ENCODE data around the gene STRIT1. TPM values are rescaled to one million over a fixed set of nuclear protein-coding genes. Genes with fewer than 3 reads are reported as not detected.

STRIT1 gene
- total and polyA plus RNA-seq, 10 of the 15 experiments (the other 5 are each of a cell fraction or from before 2014, with no cell fraction given): not detected

- no peak for TF ChIP-seq POU2F2 (IDR thresholded peaks at IDR 0.05; ENCODE audit: borderline replicate concordance, low read depth, low read length)
- peak; percentile 66 for TF ChIP-seq RUNX3 (IDR thresholded peaks at IDR 0.05; ENCODE audit: low read length)
- H3K9me3 ChIP-seq (replicated peaks; ENCODE audit: control insufficient read depth, insufficient read depth, low read length): no peaks in the 10 kb centered on the region
- FAIRE-seq (peak; percentile 98), ATAC-seq (peak; percentile 90), DNase-seq (ENCODE audit: low read depth, low spot score) (peak; percentile 56)
- in situ Hi-C loops (cut with MboI): no loop called here
- ChIA-PET RAD21 (ENCODE audit: unreplicated experiment) (interaction anchor here (1.3 kb wide), 1 partner anchor 367 kb away, joined by 3 read pairs; no protein-coding TSS in a partner anchor), CTCF (interaction anchor here (1.4 kb wide), 1 partner anchor 12 kb away, joined by 4 read pairs; no protein-coding TSS in a partner anchor), POLR2A (no interaction called here), SMC1A (ENCODE audit: uncharacterized antibody, unreplicated experiment) (no interaction called here)
- H3K36me3 ChIP-seq (ENCODE audit: control insufficient read depth in 2 of 2, insufficient read depth in 2 of 2, low read length in 1 of 2): no peaks in the 10 kb centered on the region
- H3K9ac ChIP-seq (ENCODE audit: control insufficient read depth, insufficient read depth, low read length): no peak overlapping the region
- no peaks in the 10 kb centered on the region for H3K79me2 ChIP-seq (ENCODE audit: control insufficient read depth, insufficient read depth, low read length)
- WGBS (ENCODE audit: insufficient coverage, insufficient replicate concordance, low lambda C conversion rate, missing lambda C conversion rate): 15% methylated on average over 6 of the region's 6 CpGs
- intact Hi-C loops (cut with micrococcal nuclease; ENCODE audit: unreplicated experiment): no loop called here
- no peak overlapping the region; the same call in 1 of the 2 replicates for H2AFZ ChIP-seq (ENCODE audit: control insufficient read depth, low read depth, low read length)
- no TSS peak for BruUV-seq (replicated peaks)
- H4K20me1 ChIP-seq (ENCODE audit: control insufficient read depth, insufficient read depth): no peaks in the 10 kb centered on the region
- H3K27me3 ChIP-seq (replicated peaks in 1 of 2; ENCODE audit: control insufficient read depth in 2 of 2, insufficient read depth in 2 of 2, low read length in 1 of 2): no peaks in the 10 kb centered on the region
- H3K27ac ChIP-seq (ENCODE audit: control insufficient read depth, insufficient read depth): peak overlapping the region; percentile 22; the same call in 1 of the 2 replicates
- H3K4me3 ChIP-seq: no peak overlapping the region
- H3K4me2 ChIP-seq (ENCODE audit: control insufficient read depth, insufficient read depth): peak overlapping the region; percentile 46; the same call in 1 of the 2 replicates
- peaks cover 17% of the 10 kb centered on the region for H3K4me1 ChIP-seq (ENCODE audit: control insufficient read depth, insufficient read depth, low read length)
Observed at GRCh38 chr3:155334914-155335723, 41.6 kb upstream of the STRIT1 start.

- Histone ChIP-seq H3K4me2 (ENCODE audit: control insufficient read depth, insufficient read depth) (peak overlapping the region; percentile 46; the same call in 1 of the 2 replicates), H4K20me1 (ENCODE audit: control insufficient read depth, insufficient read depth) (no peaks in the 10 kb centered on the region), H3K4me3 (no peak overlapping the region), H3K9me3 (replicated peaks; ENCODE audit: control insufficient read depth, insufficient read depth, low read length) (no peaks in the 10 kb centered on the region), H2AFZ (ENCODE audit: control insufficient read depth, low read depth, low read length) (no peak overlapping the region; the same call in 1 of the 2 replicates), H3K4me1 (ENCODE audit: control insufficient read depth, insufficient read depth, low read length) (peaks cover 17% of the 10 kb centered on the region), H3K79me2 (ENCODE audit: control insufficient read depth, insufficient read depth, low read length) (no peaks in the 10 kb centered on the region), H3K27me3 (replicated peaks in 1 of 2; ENCODE audit: control insufficient read depth in 2 of 2, insufficient read depth in 2 of 2, low read length in 1 of 2) (no peaks in the 10 kb centered on the region), H3K9ac (ENCODE audit: control insufficient read depth, insufficient read depth, low read length) (no peak overlapping the region), H3K27ac (ENCODE audit: control insufficient read depth, insufficient read depth) (no peak overlapping the region), H3K36me3 (ENCODE audit: control insufficient read depth in 2 of 2, insufficient read depth in 2 of 2, low read length in 1 of 2) (no peaks in the 10 kb centered on the region)
- ChIA-PET POLR2A (no interaction called here), RAD21 (ENCODE audit: unreplicated experiment) (no interaction called here), SMC1A (ENCODE audit: uncharacterized antibody, unreplicated experiment) (no interaction called here), CTCF (no interaction called here)
- no TSS peak for BruUV-seq (replicated peaks)
- intact Hi-C loops (cut with micrococcal nuclease; ENCODE audit: unreplicated experiment) (no loop called here), in situ Hi-C loops (cut with MboI) (no loop called here)
- no peak for DNase-seq (ENCODE audit: low read depth, low spot score)
- 16% methylated on average over 3 of the region's 3 CpGs for WGBS (ENCODE audit: insufficient coverage, insufficient replicate concordance, low lambda C conversion rate, missing lambda C conversion rate)
- no peak for FAIRE-seq
- no peak for ATAC-seq
- TF ChIP-seq SRF (IDR thresholded peaks at IDR 0.05; ENCODE audit: low read depth in 2 of 2, low read length in 2 of 2): no peak
- TF ChIP-seq ZBTB11 (CRISPR knock-in tag; IDR thresholded peaks at IDR 0.05): no peak
- no peak for TF ChIP-seq CEBPZ (IDR thresholded peaks at IDR 0.05; ENCODE audit: low read depth, low read length)
- TF ChIP-seq ZNF384 (IDR thresholded peaks at IDR 0.05; ENCODE audit: borderline replicate concordance, low read depth, low read length): no peak
Observed at GRCh38 chr3:155334215-155334913, 40.9 kb upstream of the STRIT1 start.
